ENCODE results near the gene PMM1. TPM values are rescaled to one million over a fixed set of nuclear protein-coding genes. Genes with fewer than 3 reads are reported as not detected.
A peak's percentile ranks its signal among the peaks of the same experiment; 100 is the strongest.

Gene PMM1
- total RNA-seq, 1 donor from 2014 or later, result 12.5 TPM

DNA sequence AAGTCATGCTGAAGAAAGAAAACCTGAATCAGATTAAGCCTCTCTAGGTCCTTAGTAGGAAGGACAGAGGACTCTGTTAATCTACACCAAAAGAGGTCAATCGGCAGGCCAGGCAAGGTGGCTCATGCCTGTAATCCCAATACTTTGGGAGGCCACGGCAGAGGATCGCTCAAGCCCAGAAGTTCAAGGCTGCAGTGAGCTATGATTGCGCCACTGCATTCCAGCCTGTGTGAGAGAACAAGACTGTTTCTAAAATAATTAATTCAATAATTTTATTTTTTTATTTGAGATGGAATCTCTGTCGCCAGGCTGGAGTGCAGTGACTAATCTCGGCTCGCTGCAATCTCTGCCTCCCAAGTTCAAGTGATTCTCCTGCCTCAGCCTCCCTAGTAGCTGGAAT, 35.9 kb upstream of the PMM1 start:
- Histone ChIP-seq H3K9me3 (no peaks in the 10 kb centered on the region), H3K27me3 (no peaks in the 10 kb centered on the region), H3K4me1 (peaks cover 4 to 12% of the 10 kb centered on the region in 2 donors), H3K27ac (no peak overlapping the region), H3K36me3 (peaks cover 61 to 72% of the 10 kb centered on the region in 2 donors), H3K4me3 (no peak overlapping the region)
- intact Hi-C loops (cut with DNase I), result no loop called here
- DNase-seq (ENCODE audit: low spot score in 2 of 2), result no peak
- TF ChIP-seq, protein P1, sequence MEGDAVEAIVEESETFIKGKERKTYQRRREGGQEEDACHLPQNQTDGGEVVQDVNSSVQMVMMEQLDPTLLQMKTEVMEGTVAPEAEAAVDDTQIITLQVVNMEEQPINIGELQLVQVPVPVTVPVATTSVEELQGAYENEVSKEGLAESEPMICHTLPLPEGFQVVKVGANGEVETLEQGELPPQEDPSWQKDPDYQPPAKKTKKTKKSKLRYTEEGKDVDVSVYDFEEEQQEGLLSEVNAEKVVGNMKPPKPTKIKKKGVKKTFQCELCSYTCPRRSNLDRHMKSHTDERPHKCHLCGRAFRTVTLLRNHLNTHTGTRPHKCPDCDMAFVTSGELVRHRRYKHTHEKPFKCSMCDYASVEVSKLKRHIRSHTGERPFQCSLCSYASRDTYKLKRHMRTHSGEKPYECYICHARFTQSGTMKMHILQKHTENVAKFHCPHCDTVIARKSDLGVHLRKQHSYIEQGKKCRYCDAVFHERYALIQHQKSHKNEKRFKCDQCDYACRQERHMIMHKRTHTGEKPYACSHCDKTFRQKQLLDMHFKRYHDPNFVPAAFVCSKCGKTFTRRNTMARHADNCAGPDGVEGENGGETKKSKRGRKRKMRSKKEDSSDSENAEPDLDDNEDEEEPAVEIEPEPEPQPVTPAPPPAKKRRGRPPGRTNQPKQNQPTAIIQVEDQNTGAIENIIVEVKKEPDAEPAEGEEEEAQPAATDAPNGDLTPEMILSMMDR (IDR thresholded peaks at IDR 0.05), result no peak

DNA sequence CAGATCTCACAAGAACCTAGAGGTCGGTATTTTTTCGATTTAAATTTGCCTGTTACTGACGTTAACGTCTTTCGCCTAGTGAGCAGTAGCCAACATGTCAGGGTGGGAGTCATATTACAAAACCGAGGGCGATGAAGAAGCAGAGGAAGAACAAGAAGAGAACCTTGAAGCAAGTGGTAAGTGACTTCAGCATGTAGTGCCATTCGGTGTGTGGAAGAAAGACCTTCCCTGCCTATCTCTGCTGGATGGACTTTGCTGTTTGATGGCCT, 32.2 kb upstream of the PMM1 start:
- peaks cover 30 to 37% of the 10 kb centered on the region in 2 donors for H3K36me3 ChIP-seq
- no peak for DNase-seq (ENCODE audit: low spot score in 2 of 2)
- no peaks in the 10 kb centered on the region for H3K9me3 ChIP-seq
- intact Hi-C loops (cut with DNase I), result loop anchor here (1.0 to 5.0 kb wide), 3 partner anchors 33 to 765 kb away; partner anchors contain the start of genes PMM1, POLR3H, ST13 and XPNPEP3
- peak overlapping the region; percentile 86 to 91 for H3K4me3 ChIP-seq
- TF ChIP-seq, protein P1 (IDR thresholded peaks at IDR 0.05), result no peak
- H3K27ac ChIP-seq, result peak overlapping the region; percentile 95 to 96
- peaks cover 4 to 20% of the 10 kb centered on the region in 2 donors for H3K4me1 ChIP-seq
- H3K27me3 ChIP-seq, result no peaks in the 10 kb centered on the region

DNA sequence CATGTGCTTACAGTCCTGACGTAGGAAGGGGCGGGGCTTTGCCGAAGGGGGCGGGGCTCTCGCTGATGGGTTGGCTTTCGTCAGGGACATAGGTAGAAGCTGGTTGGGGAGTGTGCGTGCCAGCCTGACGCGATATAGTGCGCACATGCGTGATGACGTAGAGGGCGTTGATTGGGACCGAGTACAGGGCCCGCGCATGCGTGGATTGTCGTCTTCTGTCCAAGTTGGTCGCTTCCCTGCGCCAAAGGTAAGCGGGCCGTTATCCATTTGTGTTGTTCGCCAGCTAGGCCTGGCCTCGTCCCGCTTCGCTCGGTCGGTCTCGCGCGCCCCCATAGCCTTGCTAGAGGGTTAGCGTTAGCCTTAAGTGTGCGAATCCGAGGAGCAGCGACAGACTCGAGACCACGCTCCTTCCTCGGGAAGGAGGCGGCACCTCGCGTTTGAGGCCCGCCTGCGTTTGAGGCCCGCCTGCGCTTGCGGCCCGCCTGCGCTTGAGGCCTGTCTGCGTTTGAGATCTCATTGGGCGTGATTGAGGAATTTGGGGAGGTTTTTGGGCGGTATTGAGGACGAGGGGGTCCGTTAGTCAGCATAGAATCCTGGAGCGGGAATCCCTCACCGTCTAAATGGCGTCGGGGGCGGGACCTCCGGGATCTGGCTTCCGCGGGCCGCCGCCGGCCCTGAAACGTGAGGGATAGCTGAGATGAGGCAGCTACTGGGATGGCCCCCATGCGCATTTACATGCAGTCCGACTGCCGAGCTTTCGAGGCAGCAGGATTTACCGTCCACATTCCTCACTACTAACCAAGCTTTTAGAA, 31.7 kb upstream of the PMM1 start, which contains the start of gene XRCC6:
XRCC6 (plus strand) TSS at position 197 of the 812 bp plus-strand sequence. CDS start 710 bp downstream, outside the sequence.
- TF ChIP-seq, protein P1 (IDR thresholded peaks at IDR 0.05), result no peak
- peak; percentile 100 for DNase-seq (ENCODE audit: low spot score in 2 of 2)
- no peaks in the 10 kb centered on the region for H3K9me3 ChIP-seq
- peaks cover 4 to 20% of the 10 kb centered on the region in 2 donors for H3K4me1 ChIP-seq
- peak within 1 kb of the TSS; percentile 95 to 96 for H3K27ac ChIP-seq
- H3K36me3 ChIP-seq, result peaks cover 25 to 32% of the 10 kb centered on the region in 2 donors
- H3K4me3 ChIP-seq, result peak within 1 kb of the TSS; percentile 86 to 91
- intact Hi-C loops (cut with DNase I), result loop anchor here (1.0 to 5.0 kb wide), 3 partner anchors 32 to 764 kb away; partner anchors contain the start of genes PMM1, POLR3H, ST13 and XPNPEP3
- H3K27me3 ChIP-seq, result no peaks in the 10 kb centered on the region

DNA sequence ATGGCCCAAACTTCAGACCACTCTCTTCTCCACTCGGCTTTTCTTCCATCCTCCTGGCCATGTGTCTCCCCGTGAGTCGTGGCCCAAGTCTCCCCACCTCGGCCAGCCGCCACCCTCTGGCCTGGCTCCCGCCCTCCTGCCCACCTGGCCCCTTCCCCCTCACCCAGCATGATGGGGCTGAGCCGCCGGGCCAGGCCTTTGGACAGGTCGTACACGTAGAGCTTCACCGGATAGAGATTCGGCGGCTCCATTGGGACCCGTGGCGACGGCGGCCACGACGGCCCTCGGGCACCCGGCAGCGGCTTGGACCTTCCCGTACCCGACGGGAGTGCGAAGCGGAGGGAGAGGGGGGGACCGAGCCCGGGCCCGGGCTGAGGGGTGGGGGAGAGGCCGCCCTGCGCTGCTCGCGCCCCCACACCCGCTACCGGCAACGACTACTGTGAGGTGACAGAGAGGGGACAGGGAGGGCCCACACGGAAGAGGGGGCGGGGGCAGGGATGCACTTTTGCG, 31.0 kb upstream of the PMM1 start, which contains the start of gene DESI1:
DESI1 (minus strand) TSS at position 455 of the 510 bp plus-strand sequence; CDS start at position 251, 204 bp downstream.
- Histone ChIP-seq H3K27ac (peak within 1 kb of the TSS; percentile 95 to 96), H3K4me3 (peak within 1 kb of the TSS; percentile 86 to 91), H3K9me3 (no peaks in the 10 kb centered on the region), H3K36me3 (peaks cover 20 to 26% of the 10 kb centered on the region in 2 donors), H3K27me3 (no peaks in the 10 kb centered on the region), H3K4me1 (peaks cover 4 to 20% of the 10 kb centered on the region in 2 donors)
- TF ChIP-seq, protein P1 (IDR thresholded peaks at IDR 0.05), result no peak
- intact Hi-C loops (cut with DNase I), result loop anchor here (1.0 to 5.0 kb wide), 3 partner anchors 31 to 763 kb away; partner anchors contain the start of genes PMM1, POLR3H, ST13 and XPNPEP3
- DNase-seq (ENCODE audit: low spot score in 2 of 2), result peak in 1 of 2 donors; percentile 12

DNA sequence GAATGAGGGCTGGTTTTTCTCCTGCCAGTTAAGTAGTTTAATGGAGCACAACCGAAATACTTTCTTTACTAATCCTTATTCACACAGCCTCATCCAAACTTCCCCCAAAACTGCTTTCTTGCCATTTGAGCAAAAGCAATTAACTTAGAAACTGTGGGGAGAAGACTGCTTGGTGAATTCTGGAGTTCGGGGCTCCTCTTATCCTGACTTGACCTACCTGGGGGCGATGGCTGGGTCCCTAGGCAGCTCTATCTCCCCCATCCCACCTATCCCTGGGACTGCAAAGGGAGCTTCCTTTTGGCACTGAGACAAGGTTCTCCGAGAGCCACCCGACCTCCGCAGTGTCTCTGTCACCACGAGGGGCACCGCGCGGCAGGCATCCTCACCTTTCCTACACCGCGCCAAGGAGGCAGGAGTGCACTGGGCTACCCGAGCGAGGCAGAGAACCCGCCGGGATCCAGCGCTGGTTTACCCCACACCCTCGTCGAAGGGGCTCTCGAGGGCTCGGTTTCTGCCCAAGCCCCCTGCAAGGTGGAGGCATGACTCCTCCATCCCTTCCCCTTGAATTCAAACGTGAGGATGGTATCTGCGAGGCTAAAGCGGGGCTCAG, 30.4 kb upstream of the PMM1 start:
- TF ChIP-seq, protein P1 (IDR thresholded peaks at IDR 0.05), result no peak
- DNase-seq (ENCODE audit: low spot score in 2 of 2), result peak in 1 of 2 donors; percentile 66
- peak overlapping the region; percentile 86 to 91 for H3K4me3 ChIP-seq
- no peaks in the 10 kb centered on the region for H3K27me3 ChIP-seq
- H3K27ac ChIP-seq, result peak overlapping the region; percentile 86 to 96
- peaks cover 17 to 21% of the 10 kb centered on the region in 2 donors for H3K36me3 ChIP-seq
- peaks cover 4 to 20% of the 10 kb centered on the region in 2 donors for H3K4me1 ChIP-seq
- intact Hi-C loops (cut with DNase I), result loop anchor here (2.0 to 5.0 kb wide), 2 partner anchors 75 to 763 kb away; partner anchors contain the start of genes POLR3H, ST13 and XPNPEP3
- H3K9me3 ChIP-seq, result no peaks in the 10 kb centered on the region
